ENCODE measurements around the gene MTCL1. TPM values are rescaled to one million over a fixed set of nuclear protein-coding genes. Genes with fewer than 3 reads are reported as not detected.

Gene MTCL1
- total RNA-seq, 4 donors from 2014 or later, result 12.3 to 35.9 (median 26.1) TPM

GRCh38 chr18:8795586-8796325 is 90.4 kb downstream of the MTCL1 start:
- no peak for DNase-seq
- TF ChIP-seq POLR2AphosphoS5 (IDR thresholded peaks at IDR 0.05) (no peak), CTCF (IDR thresholded peaks at IDR 0.05) (no peak)
- 70 to 76% methylated on average over 8 to 10 of the region's 10 CpGs for WGBS, 2 donors (ENCODE audit: low coverage in 1 of 2)
- in situ Hi-C loops (cut with MboI; ENCODE audit: low pct_ligation_motif_present in 1 of 4, low pct_unique_long_range_greater_than_20kb in 1 of 4, low sequenced_read_pairs in 3 of 4), result no loop called here
- Histone ChIP-seq H3K27me3 (no peaks in the 10 kb centered on the region), H3K27ac (peak overlapping the region in 2 of 4 donors; percentile 79 to 82), H3K36me3 (no peaks in the 10 kb centered on the region), H3K4me1 (peaks cover 18 to 57% (median 30%) of the 10 kb centered on the region in 4 donors), H3K9me3 (no peaks in the 10 kb centered on the region), H3K4me3 (no peak overlapping the region)
- intact Hi-C loops (cut with DNase I; ENCODE audit: low total_unique reads), result no loop called here

GRCh38 chr18:8797206-8797605 is 91.8 kb downstream of the MTCL1 start:
- intact Hi-C loops (cut with DNase I; ENCODE audit: low total_unique reads) (no loop called here), in situ Hi-C loops (cut with MboI; ENCODE audit: low pct_ligation_motif_present in 1 of 4, low pct_unique_long_range_greater_than_20kb in 1 of 4, low sequenced_read_pairs in 3 of 4) (no loop called here)
- Histone ChIP-seq H3K27ac (peak overlapping the region in 3 of 4 donors; percentile 54 to 88 (median 82)), H3K36me3 (no peaks in the 10 kb centered on the region), H3K9me3 (no peaks in the 10 kb centered on the region), H3K4me1 (peaks cover 18 to 57% (median 32%) of the 10 kb centered on the region in 4 donors), H3K27me3 (no peaks in the 10 kb centered on the region), H3K4me3 (no peak overlapping the region)
- peak; percentile 34 for DNase-seq
- 27 to 36% methylated on average over 3 to 7 of the region's 7 CpGs for WGBS, 2 donors (ENCODE audit: low coverage in 1 of 2)
- TF ChIP-seq CTCF (IDR thresholded peaks at IDR 0.05) (no peak), POLR2A (IDR thresholded peaks at IDR 0.05) (no peak), EP300 (IDR thresholded peaks at IDR 0.05; ENCODE audit: low read depth) (no peak), POLR2AphosphoS5 (IDR thresholded peaks at IDR 0.05) (no peak)

GRCh38 chr18:8799001-8799400 is 93.6 kb downstream of the MTCL1 start:
- in situ Hi-C loops (cut with MboI; ENCODE audit: low pct_ligation_motif_present in 1 of 4, low pct_unique_long_range_greater_than_20kb in 1 of 4, low sequenced_read_pairs in 3 of 4) (no loop called here), intact Hi-C loops (cut with DNase I; ENCODE audit: low total_unique reads) (no loop called here)
- H3K27me3 ChIP-seq, result no peaks in the 10 kb centered on the region
- no peak overlapping the region for H3K4me3 ChIP-seq
- TF ChIP-seq CTCF (IDR thresholded peaks at IDR 0.05) (no peak), POLR2AphosphoS5 (IDR thresholded peaks at IDR 0.05) (no peak), EP300 (IDR thresholded peaks at IDR 0.05; ENCODE audit: low read depth) (no peak), POLR2A (IDR thresholded peaks at IDR 0.05) (no peak)
- WGBS, 2 donors (ENCODE audit: low coverage in 1 of 2), result 44% methylated on average over 11 of the region's 11 CpGs; no CpG with 5 or more reads in 1 of the 2 donors
- H3K9me3 ChIP-seq, result no peaks in the 10 kb centered on the region
- DNase-seq, result peak; percentile 65
- H3K36me3 ChIP-seq, result no peaks in the 10 kb centered on the region
- H3K27ac ChIP-seq, result peak overlapping the region; percentile 18 to 88 (median 81)
- peaks cover 12 to 47% (median 29%) of the 10 kb centered on the region in 4 donors for H3K4me1 ChIP-seq

- TF ChIP-seq CTCF (IDR thresholded peaks at IDR 0.05) (no peak), EP300 (IDR thresholded peaks at IDR 0.05; ENCODE audit: low read depth) (no peak)
- WGBS, 2 donors (ENCODE audit: low coverage in 1 of 2), result 60 to 71% methylated on average over 17 to 29 of the region's 29 CpGs
- intact Hi-C loops (cut with DNase I; ENCODE audit: low total_unique reads), result loop anchor here (10.0 kb wide), 1 partner anchor 1075 kb away; no protein-coding TSS in a partner anchor
- Histone ChIP-seq H3K9me3 (no peaks in the 10 kb centered on the region), H3K36me3 (no peaks in the 10 kb centered on the region), H3K4me1 (peaks cover 12 to 41% (median 23%) of the 10 kb centered on the region in 4 donors), H3K27ac (peak overlapping the region; percentile 59 to 88 (median 81)), H3K27me3 (no peaks in the 10 kb centered on the region), H3K4me3 (no peak overlapping the region)
- in situ Hi-C loops (cut with MboI; ENCODE audit: low pct_ligation_motif_present in 1 of 4, low pct_unique_long_range_greater_than_20kb in 1 of 4, low sequenced_read_pairs in 3 of 4), result no loop called here
- no peak for DNase-seq
Measured at GRCh38 chr18:8799596-8800441, 94.5 kb downstream of the MTCL1 start.
